T-helper 2 cell (primary cell): Measurements from ENCODE around the gene C3orf18.

Source experiments
- DNase-seq, 5 experiments: peaks; one replicate each; pipeline versions ENCODE4 v3.0.0 to v3.0.0-alpha.2; 2012 to 2022
- total RNA-seq, 2 donors: gene quantifications; one replicate each; lab custom pipeline; 2026; lab: John Stamatoyannopoulos, UW

Gene C3orf18
- 5.3 to 17.2 reads per million in 2 donors for total RNA-seq

DNA sequence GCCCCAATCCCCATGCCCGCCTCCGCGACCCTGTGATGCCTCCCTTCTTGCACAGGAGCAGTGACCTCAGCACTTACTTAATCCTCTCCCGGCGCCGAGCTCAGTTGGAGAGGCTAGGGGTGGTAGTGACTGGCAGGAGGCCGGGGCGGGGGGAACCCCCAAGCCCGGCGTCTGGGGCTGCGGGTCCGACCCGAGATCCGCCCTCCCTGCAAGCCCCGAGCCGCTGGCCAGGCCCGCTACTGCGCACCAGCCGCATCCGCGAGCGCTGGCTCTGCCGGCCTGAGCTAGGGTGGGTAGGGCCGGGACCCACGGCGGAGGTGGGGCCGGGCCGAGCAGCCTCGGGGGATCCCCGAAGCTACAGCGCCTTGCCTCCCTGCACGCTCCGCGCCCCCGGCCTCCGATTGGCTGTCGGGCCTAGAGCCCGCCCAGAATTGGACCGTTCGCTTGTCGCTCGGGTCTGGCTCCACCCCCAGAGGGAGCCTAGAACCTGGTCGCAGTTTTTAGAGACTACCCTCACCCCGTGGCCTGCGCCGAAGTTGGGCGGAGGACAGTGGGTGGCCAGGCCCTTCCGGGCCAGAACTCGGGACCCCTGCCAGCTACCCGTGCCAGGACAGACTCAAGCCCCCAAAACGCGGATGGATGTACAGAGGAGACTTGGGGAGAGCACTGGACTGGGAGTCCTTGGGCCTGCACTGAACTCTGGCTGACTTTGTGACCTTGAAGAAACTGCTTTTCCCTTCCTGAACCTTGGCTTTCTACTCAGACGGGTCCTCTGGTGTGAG is at the start of gene C3orf18:
TSS of gene C3orf18 (minus strand) at position 362 of the 782 bp plus-strand sequence. CDS start 2,048 bp downstream, outside the sequence.
- peak; percentile 88 to 97 (median 92) for DNase-seq

DNA sequence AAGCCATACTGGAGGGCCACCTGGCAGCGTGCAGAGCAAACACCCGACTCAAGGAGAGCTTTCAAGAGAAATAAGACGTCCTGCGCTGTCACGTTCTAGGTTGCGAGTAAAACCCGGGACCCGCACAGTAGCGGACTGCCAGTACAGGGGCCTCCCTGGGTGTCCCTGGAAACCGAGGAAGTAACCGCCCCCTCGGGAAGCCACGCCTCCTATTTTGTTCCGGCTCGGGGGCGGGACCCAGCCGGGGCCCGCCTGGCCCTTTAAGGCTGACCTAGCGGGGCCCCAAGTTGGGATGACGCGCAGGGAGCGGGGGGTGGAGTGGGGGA is 49.2 kb upstream of the C3orf18 start:
- DNase-seq = peak; percentile 91 to 95 (median 92)

DNA sequence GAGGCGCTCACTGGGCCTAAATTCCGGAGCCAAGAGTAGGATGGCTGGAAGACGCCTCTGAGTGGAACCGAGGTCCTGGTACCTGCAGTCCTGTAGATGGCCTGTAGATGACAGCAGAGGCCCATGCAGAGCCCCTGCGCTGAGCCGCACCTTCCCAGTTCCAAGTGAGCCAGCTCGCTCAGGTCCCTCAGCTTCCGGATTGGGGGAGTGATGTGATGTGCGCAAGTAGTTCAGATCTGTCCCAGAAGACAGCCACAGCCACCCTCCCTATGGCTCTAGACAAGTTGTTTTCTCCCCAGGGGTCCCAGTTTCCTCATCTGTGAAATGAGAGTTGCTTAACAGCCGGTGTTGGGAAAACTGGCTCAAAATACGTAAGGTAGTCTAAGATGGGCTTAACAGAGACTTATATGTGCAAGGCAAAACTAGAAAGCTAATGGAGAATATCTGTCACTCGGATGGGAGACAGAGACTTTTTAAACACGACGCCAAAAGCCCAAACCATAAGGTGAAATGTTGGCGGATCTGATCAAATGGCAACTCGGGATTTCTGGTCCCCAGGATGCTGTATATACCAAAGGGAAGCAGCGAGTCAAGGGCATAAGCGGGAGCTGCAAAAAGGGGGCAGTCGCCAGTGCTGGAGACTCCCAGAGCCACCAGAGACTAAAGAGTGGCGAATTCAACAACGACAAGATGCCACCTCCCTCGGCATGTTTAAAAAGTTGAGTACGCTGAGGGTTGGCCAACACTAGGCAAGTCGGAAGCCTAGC is 48.6 kb upstream of the C3orf18 start:
- DNase-seq = peak; percentile 55 to 85 (median 78)

DNA sequence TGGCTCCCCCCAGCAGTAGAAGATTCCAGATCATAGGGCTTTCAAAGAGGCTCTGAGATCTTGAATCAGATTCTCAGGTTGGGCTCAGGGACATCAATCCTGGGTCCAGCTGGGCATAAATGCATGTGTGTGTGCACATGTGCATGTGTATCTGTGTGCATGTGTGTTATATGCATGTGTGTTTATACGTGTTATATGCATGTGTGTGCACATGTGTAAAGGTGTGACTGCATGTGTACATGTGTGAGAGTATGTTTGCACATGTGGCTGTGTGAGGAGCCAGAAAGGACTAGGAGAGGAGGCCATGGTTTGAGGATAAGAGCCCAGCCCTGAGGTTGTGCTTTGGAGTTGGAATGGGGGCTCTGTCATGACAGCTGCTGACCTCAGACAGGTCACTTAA is 47.6 kb upstream of the C3orf18 start:
- DNase-seq = no peak

DNA sequence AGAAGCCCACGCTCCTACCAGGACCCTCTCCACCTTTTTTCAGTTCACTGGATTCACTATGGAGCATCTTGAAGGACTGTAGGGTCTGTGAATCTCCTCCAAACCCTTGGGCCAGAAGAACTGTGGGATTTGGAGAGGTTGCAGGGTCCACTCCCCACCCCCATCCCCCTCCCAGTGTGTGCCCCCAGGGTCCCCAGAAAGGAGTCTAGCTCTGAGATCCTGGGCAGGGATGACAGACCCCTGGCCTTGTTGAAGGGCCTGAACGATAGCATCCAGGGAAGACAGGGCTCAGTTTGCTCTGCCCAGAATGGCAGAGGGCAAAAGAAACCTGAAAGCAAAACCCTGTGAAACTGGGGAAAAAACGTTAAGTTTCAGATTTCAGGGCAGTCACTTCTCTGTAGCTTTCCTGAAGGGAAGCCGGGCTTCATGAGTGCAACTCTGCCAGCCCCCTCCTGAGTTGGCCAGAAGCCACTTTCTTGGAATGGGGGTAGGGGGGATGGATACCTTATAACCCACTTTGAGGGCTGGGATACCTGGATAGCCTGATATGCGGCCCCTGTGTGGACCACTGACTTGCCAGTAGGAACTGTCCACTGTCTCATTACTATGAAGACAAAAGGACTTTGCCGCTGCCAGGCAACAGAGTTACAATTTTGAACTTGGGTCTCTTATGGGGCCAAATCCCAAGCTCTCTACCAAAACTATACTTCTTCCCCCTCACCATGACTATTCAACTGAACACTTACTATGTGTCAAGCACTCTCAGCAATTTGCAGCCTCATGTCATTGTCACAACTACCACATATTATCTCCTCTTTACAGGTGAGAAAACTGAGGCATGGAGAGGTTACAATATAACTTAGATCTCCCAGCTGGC is 45.7 kb upstream of the C3orf18 start:
- peak in 1 of 5 experiments; percentile 62 for DNase-seq

DNA sequence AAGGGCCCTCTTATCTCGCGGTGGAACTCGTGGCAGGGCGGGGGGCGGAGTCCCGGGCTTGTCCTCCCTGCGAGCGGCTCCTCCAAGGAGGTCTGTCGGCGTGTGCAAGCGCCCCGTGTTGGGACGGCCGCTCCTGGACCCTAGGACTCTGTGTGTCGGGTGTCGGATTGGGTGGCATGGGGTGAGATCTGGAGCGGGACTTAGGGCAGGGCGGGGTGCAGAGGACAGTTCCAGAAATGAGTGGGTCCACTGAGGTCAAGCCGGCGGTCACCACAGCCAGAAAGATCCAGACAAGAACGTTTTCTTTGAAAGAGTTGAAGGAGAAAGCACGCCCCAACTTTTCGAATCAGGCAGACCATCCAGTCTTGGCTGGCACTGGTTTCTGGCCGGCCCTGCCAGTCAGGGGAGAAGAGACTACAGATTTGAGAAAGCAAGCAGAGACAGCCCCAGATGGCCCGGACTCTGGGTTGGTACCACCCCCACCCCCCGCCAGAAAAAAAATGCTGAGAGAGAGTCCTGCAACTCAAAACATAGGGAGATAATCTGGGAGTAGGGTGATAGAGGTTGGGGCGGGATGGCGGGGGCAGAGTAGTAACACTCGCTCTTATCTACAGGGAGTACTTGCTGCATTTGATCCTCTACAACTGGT is 44.8 kb upstream of the C3orf18 start:
- DNase-seq = no peak

DNA sequence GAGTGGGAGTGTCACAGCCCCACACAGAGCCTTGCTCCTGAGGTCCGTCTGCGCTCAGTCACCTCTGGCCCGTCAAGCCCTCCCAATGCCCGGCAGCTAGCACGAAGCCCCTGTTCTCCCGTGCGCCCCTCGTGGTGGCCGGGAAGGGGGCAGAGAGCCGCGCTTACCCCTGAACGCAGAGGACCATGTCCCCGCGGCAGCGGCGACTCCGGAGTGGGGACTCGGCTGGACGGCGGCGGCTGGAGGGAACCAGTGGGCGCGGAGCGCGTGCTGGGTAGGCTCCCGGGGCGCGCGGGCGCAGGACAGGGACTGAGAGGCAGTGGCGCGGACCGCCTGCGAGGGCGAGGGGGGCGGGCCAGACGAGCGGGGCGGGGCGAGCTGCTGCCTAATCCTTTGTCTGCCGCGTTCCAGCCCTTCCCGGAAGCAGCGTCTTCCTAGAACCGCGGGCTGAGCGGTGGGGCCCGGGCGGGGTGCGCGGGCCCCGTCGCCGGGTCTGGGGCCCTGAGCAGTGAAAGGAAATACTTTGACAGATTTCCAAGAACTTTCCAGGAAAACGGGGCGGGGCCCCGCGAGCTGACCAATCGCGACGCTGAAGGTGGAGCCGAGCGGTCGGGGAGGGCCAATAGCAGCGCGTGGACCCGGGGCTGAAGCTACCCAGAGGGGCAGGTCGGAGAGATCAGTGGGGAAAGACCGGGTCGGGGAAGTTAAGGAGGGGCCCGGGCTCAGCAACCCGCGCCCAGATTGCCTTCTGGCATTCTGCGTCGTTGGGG is 44.1 kb upstream of the C3orf18 start, which contains the start of gene CISH:
TSS of gene CISH (minus strand) at position 311 of the 770 bp plus-strand sequence. CDS start at position 187, 124 bp downstream.
- peak; percentile 86 to 99 (median 89) for DNase-seq

DNA sequence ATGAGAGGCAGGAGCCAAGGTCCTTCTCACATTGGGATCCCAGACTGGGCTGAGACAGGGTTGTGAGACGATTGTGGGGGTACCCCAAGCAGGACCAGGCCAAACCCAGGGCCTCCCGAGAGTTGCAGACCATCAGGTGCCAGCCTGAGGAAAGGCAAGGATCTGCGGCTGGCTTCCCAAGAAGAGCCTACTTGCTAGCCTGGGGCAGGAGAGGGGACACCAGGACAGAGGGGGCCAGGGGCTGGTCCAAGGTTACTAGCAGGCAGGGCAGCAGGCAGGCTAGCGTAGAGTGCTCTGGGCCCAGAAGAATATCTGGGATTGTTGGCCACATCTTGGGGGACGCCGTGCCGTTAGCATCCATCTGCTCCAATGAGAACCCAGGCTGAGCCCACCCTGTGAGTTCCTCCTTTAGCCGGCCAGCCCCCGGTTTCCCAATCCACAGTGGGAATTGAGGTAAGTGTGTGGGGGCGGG is 43.5 kb upstream of the C3orf18 start:
- DNase-seq = no peak

DNA sequence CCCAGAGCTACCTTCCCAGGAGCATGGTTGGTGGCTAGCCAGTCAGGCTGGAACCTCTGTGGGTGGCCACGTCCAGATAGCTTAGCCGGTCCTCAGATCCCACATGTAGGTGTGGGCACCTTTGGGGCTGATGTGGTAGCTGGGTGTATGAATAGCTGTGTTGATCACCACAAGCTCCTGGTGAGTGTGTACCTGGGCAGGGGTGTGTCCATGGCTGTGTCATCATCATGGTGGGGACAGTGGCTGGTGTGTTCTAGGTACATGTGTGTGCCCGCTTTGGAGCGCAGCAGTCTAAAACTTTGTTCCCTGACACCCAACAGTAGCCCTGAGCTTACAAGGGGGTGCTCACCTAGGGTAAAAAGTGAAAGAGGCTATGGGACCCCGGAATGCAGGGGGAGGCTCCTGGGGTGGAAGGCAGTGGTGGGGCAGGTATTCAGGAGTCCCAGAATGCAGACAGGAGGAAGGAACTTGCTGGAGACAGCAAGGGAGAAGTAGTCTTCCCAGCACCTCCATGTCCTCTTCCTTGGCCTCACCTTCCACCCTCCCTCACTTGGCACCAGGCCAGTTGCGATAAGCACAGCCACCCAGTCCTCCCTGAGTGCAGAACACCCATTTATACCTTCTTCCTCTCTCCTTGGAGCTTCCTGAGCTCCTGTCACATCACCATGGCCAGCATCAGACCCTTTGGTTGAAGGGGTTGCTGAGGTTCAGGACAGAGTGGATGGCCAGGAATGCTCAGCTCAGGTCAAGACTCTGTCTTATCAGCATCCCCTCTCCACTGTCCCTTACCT is 42.8 kb upstream of the C3orf18 start:
- DNase-seq = peak in 1 of 5 experiments; percentile 74

DNA sequence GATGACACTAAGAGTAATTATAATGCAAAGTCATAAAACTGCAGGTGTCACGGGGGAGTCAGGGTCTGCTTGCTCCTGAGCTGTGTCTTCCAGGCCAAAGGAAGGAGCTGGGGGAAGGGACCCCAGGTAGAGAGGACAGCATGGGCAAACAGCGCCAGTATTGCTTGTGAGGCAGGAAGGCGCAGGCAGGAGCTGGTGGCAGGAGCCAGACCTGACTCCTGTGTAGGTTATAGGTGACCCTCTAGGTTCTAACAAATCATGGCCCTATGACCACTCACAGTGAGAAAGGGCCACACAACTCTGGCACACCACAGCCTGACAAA is 42.2 kb upstream of the C3orf18 start:
- DNase-seq = no peak

DNA sequence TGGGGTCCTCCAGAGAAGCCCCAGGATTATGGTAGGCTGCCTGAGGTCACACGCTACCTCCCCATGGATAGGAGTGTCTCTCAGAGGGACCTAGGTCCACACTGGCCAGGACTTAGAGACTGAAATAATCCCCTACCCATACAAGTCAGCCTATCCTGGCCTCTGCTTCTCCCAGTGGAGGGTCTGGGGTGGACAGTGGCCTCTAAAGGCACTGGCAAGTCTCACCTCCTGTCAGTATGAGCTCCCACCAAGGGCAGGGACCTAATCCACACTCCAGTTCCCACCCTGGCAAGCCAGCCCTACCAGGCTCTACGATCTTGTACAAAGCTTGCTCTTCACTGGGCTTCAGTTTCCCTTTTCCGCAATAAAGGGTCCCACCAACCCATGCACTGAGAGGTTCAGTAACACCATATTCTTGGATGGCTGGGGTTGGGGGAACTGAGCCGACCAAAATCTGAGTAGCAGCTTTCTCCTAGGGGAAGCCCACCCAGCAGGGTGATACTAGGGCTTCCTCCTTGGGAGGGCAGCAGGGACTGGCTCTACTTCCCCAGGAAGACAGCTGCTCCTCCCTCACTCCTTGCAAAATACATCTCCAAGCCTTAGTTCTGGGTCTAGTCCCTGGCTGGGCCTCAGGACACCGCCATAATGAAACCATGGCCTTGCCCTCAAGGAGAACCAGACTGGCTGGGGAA is 41.7 kb upstream of the C3orf18 start:
- no peak for DNase-seq

DNA sequence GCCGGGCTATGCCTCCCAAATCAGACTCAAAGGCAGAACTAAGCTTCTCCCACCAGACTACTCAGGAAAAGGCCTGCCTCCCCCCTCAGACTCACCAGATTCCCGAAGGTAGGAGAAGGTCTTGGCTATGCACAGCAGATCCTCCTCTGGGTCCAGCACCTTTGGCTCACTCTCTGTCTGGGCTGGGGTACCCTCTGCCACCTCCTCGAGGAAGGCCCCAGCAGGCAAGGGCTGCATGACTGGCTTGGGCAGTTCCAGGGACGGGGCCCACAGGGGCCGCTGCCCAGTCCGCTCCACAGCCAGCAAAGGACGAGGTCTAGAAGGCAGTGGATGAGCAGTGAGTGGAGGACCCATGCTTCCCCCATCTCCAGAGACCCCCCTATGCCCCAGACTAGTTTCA is 40.7 kb upstream of the C3orf18 start:
- DNase-seq = no peak

DNA sequence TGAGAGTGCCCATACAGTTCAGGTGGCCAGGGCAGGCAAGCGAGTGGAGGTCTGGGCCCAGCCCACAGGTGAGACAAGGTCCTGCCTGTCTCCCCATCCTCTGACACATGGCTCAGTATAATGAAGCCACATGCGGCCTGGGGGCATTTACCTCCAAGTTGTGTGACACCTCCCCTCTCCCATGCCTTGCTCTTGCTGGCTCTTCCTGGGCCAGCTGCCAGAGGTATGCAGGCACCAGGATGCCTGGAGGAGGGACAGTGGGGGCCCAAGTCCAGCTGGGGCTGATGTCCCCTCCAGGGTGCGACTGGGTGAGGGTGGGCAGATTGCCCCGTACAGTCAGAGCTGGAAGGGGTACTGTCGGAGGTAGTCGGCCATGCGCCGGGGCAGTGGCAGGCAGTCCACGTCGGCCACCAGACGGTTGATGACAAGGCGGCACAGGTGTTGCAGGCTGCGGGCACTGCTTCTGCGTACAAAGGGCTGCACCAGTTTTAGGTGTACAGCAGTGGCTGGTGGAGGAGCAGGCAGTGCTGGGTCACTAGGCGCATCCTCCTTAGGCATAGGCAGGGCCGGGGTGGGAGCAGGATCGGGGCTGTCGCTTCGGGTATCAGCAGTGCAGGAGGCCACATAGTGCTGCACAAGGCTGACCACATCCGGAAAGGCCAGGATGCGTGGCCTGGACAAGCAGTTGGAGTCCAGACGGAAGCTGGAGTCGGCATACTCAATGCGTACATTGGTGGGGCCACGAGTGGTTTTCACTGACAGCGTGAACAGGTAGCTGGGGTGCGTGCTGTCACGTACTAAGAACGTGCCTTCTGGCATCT is 39.9 kb upstream of the C3orf18 start:
- peak in 1 of 5 experiments; percentile 77 for DNase-seq

DNA sequence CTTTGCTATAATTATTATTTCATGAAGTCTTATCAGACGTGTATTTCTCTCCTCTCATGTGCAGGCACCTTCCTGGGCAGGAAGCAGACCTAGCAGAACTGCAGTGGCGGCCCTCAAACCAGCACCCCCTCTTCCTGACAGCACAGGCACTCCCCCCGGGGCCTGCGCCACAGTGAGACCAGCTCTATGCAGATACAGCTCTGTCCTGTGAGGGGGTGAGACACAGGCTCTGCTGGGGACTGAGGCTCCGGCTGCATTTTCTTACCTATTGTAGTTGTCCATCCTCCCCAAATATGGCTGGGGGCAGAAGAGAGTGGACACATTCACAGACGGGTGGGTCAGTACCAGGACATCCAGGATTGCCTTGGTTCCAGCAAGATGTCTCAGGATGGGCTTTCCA is 39.0 kb upstream of the C3orf18 start:
- DNase-seq = peak in 2 of 5 experiments; percentile 45 to 78

DNA sequence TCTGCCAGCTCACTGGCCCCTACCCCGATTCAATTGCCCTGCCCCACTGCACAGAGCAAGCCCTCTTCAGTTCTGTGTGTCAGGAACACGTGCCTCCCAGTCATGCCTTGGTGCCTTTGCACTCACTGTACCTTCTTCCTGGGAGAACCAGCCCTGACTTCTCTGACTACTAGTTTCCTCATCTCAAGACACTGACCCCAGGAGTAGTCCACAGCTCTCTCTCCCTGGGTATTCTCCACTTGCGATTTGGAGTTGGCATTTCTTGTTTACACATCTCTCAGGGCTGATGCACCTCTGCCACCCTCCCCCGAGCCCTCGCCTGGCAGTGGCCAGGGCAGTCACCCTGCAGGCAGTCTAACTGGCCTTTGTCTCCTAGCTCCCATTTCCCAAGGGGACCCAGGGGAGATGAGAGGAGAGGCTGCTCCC is 38.4 kb upstream of the C3orf18 start:
- no peak for DNase-seq

DNA sequence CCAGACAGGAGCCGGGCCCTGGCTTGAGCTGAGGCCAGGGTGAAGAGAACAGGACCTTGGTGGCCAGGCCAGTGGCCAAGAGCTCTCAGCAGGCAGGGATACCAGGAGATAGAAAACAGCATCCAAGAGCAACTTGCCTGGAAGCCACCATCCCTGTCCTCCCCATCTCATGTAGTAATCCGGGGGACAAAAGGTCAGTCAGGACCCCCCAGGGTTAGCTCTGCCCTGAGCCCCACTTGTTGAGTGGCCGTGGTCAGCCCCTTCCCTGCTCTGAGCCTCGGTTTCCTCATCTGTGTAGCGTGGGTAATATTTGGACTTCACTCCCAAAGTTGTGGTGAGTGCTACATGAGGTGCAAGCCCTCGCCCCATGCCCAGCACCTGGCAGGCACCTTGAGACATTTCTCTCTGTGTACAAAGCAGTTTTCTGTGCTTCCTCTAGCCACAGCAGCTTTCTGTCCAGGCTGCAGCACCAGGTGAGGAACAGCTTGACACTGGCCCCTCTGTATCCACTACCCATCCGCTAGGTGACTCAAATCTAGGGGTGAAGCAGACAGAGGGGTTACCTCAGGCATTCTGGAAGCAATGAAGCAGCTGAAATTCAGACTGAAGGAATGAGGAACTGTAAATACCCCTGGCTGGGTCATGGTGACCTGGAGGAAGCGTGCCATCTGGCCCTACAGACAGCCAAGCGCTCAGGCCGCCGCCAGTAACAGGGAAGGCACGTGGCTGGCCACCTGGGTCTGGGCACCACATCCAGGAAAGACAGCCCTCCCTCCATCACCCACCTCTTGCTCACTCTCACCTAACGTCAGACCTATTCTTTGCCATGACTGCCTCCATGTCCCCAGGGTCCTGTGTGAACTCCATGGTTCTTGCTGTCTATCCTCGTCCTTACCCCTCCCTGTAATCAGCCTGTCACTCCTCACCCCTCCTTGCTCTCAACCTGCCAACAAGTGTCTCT is 37.4 kb upstream of the C3orf18 start:
- DNase-seq = no peak

DNA sequence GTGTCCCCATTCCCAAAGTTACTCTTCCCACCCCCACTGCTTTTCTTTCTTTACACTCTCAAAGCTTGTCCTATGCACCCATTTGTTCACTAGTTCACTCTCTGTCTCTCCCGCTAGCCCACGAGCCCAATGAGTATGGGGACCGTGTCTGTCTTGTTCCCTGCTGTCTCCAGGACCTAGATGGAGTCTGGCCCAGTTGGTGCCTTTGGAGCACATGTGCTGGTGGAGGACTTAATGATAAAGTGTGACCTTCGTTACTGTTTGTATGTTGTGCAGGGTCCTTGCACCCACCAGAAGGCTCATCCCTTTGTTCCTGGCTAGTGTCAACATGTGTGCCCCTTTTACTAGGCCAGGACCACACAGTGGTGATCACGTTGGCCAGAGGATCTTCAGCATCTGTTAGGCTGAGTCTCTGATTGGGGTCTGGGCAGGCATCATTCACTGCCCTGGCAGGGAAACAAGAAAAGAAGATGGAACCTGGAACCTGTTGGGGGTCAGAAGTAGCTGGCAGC is 36.6 kb upstream of the C3orf18 start:
- DNase-seq = no peak
